HG03060 (cell line): ENCODE measurements around the gene MSTO1.
"Not testable (repeated sequence)": the region's sequence is repeated elsewhere in the genome, so short reads cannot be mapped to it uniquely, and the experiment has no call there.

Experiments used
- ATAC-seq: cut with Tn5 transposase; IDR thresholded peaks from one replicate; pipeline ENCODE4 v1.9.1; 2021; ENCODE audit warnings: low read depth, moderate number of reproducible peaks; ENCODE audit not compliant: unreplicated experiment

The MSTO1 gene

GRCh38 chr1:155610257-155610647 is 234 bp downstream of the MSTO1 start:
- ATAC-seq, result not testable (repeated sequence)

- not testable (repeated sequence) for ATAC-seq
These were observed 3.2 kb downstream of the MSTO1 start for GRCh38 chr1:155613226-155613625.

DNA sequence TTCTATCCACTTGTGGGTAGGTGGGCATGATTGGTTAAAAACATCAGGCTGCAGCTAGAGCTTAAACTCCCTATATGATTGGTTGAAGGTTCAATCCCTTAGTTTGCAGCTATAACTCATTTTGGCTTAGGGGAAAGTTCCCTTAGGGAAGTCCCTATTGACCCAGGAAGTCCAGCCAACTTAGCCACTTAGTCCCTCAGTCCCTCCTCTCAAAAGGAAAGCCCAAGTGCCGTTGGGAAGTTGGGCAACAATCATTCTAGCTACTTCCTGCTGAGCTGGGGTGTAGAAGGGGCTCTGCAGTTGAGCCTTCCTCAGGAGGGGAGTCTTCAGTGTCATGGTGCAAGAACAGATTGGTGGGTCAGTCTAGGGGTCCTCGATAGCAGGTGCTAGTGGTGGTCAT is 12.2 kb downstream of the MSTO1 start:
- no peak for ATAC-seq

DNA sequence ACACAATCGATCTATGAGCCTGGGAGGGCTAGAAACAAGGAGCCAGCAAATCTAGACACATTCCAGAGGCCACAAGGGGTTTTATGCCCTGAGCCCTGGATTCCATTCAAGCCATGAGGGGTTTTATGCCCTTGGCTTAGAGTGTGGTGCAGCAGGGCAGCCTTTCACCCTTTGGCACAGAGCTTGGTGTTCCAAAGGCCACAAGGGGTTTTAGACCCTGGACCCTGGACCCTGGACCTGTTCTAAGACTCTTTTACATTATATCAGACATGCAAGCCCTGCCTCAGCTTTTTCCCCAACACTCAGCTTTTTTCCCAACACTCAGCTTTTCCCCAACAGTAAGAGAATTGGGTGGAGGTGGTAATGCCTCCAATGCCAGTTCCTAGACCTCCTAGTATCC is 13.3 kb downstream of the MSTO1 start:
- no peak for ATAC-seq

DNA sequence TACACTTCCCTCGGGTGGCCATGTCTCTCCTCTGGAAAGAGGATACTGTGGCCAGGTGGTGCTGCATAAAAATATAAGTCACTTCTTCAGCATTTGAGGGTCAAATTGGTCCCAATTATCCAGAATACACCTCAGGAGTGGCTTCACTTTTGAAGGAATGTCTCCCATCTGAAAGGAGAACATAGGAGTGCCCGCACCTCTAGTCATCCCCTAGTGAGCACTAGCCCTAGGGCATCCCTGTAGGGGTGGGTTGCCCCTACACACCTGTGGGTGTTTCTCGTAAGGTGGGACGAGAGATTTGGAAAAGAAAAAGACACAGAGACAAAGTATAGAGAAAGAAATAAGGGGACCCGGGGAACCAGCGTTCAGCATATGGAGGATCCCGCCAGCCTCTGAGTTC is 16.4 kb downstream of the MSTO1 start:
- ATAC-seq, result not testable (repeated sequence)

GRCh38 chr1:155636397-155637153 is 26.6 kb downstream of the MSTO1 start:
- ATAC-seq, result no peak

DNA sequence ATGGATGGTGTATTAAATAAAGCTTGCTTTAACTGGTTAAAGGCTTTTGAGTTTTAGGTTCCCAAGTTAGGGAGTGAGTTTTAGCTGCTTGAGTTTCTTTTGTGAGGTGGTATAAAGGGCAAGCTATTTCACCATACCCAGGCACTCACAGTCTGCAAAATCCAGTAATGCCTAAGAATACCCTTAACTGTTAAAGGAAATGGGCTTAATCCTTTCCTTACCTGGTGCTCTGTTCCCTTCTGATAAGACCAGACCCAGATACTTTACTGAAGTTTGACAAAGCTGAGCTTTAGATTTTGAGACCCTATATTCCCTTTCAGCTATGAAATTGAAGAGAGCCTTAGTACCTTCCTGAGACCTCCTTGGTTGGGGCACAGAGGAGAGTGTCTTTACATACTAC is 30.3 kb downstream of the MSTO1 start:
- no peak for ATAC-seq

DNA sequence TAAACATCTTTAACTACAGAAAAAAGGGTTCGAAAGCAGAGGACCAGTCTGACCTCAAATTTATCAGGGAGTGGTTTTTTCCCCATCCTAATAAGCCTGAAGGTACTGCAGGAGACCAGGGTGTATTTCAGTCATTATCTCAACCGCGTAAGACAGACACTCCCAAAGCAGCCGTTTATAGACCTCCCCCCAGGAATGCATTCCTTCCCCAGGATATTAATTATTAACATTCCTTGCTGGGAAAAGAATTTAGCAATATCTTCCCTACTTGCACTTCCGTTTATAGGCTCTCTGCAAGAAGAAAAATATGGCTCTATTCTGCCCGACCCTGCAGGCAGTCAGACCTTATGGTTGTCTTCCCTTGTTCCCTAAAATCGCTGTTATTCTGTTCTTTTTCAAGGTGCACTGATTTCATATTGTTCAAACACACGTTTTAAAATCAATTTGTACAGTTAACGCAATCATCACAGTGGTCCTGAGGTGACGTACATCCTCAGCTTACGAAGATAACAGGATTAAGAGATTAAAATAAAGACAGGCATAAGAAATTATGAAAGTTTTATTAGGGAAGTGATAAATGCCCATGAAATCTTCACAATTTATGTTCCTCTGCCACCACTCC is 32.7 kb downstream of the MSTO1 start:
- ATAC-seq, result not testable (repeated sequence)

GRCh38 chr1:155643230-155643629 is 33.2 kb downstream of the MSTO1 start:
- ATAC-seq, result no peak

GRCh38 chr1:155645034-155645598 is 35.1 kb downstream of the MSTO1 start:
- ATAC-seq, result no peak

DNA sequence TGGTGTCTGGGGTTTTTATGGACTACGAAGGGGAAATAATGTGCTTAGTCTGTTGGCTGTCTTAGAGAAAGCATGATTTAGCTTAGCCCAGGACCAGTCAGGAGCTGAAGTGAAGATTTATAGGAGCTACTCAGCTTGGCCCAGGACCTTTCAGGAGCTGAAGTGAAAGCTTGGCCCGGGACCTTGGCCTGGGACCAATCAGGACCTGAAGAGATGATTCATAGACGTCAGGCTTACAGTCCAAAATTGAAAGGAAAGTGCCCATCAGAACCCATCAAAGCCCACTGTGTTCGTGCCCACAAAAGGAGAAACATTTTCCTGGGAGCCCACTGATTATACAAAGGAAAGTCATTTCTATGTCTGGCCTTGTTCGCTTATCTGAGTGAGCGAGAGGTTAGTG is 35.6 kb downstream of the MSTO1 start:
- no peak for ATAC-seq

- ATAC-seq, result no peak
These were observed 36.3 kb downstream of the MSTO1 start for GRCh38 chr1:155646307-155646706.

GRCh38 chr1:155648207-155649147 is 38.5 kb downstream of the MSTO1 start:
- no peak for ATAC-seq

- ATAC-seq, result no peak
These were observed 39.7 kb downstream of the MSTO1 start for GRCh38 chr1:155649676-155650075.

- no peak for ATAC-seq
These were observed 40.3 kb downstream of the MSTO1 start for GRCh38 chr1:155650231-155650757.

DNA sequence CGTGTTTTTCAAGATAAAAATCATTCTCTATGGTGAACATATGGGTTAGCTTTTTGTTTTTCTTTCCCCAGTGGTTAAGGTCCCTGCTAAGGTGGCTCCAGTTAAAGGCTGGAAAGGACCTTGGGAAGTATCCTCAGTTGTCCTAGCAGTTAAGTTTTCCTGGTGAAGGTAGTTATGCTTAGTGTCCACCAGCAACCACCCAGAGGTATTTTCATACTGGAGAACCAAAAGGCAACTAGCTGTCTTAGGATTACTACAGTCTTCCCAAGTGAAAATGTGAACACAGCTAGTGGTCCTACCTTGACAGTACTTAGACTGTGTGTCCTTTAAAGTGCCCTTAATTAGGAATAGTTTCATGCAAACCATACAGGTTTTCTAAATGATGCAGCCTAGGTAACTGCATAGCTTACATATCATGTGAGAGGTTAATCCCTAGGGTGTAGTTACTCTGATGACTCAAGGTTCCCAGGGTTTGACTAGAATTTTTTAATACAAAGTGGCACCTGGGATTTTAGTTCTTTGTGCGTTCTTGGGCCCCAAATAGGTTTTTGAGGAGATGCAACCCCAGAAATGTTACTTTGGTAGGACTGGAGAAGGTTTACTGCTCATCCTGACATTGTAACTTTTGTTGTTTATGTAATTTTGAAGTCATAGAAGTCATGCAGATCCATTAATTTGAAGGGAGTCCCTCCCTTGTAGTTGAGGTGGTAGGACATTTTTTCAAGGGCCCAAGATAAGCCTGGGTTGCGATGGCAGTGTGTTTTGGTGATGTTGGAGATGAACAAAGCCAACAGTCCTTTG is 42.0 kb downstream of the MSTO1 start:
- no peak for ATAC-seq

DNA sequence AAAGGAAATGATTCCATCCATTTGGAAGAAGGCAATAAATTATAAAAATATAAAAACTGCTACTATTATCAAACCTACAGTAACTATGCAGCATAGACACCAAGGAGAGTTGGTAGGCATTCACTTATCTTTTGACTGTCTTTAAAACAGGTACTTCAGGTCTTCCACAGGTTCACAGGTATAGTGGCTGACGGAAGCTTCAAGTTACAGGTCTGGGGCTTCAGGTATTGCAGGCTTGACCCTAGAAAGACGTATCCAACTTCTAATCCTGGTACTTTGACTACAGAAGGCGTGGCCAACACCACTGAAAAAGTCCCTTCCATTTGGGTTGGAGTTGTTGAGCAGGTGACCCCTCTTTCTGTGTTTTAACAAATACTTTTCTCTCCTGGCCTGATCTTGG is 42.9 kb downstream of the MSTO1 start:
- ATAC-seq, result no peak

GRCh38 chr1:155657463-155657862 is 47.4 kb downstream of the MSTO1 start:
- no peak for ATAC-seq

GRCh38 chr1:155661239-155661638 is 51.2 kb downstream of the MSTO1 start:
- not testable (repeated sequence) for ATAC-seq
